Endothelial cell of umbilical vein (primary cell): ENCODE data around the gene FSTL3.

Experiments
- FOS ChIP-seq: IDR thresholded peaks from 2 replicates; pipeline ENCODE4 v1.6.1; 2011; ENCODE audit warnings: mild to moderate bottlenecking, low read length, moderate library complexity, borderline replicate concordance; ENCODE audit not compliant: insufficient read depth
- TF ChIP-seq, protein P1 (sequence below), 2 donors: IDR thresholded peaks; 1 replicate in 1 of 2; 2 replicates in 1 of 2; pipeline ENCODE4 v1.5.1; 2011; ENCODE audit warnings: low read length in 2 of 2, mild to moderate bottlenecking in 2 of 2, moderate library complexity in 2 of 2, control low read depth in 1 of 2, inconsistent platforms in 1 of 2, low read depth in 1 of 2; ENCODE audit not compliant: insufficient read depth in 1 of 2; ENCODE audit errors: extremely low read depth in 1 of 2

GRCh38 chr19:651114-651818, 24.9 kb upstream of the FSTL3 start:
- TF ChIP-seq, protein P1, sequence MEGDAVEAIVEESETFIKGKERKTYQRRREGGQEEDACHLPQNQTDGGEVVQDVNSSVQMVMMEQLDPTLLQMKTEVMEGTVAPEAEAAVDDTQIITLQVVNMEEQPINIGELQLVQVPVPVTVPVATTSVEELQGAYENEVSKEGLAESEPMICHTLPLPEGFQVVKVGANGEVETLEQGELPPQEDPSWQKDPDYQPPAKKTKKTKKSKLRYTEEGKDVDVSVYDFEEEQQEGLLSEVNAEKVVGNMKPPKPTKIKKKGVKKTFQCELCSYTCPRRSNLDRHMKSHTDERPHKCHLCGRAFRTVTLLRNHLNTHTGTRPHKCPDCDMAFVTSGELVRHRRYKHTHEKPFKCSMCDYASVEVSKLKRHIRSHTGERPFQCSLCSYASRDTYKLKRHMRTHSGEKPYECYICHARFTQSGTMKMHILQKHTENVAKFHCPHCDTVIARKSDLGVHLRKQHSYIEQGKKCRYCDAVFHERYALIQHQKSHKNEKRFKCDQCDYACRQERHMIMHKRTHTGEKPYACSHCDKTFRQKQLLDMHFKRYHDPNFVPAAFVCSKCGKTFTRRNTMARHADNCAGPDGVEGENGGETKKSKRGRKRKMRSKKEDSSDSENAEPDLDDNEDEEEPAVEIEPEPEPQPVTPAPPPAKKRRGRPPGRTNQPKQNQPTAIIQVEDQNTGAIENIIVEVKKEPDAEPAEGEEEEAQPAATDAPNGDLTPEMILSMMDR (IDR thresholded peaks at IDR 0.05; ENCODE audit: extremely low read depth in 1 of 2, insufficient read depth in 1 of 2, low read depth in 1 of 2, low read length in 2 of 2): no peak
- TF ChIP-seq FOS: no peak
